ENCODE measurements around the gene SEPTIN12. TPM values are rescaled to one million over a fixed set of nuclear protein-coding genes. Genes with fewer than 3 reads are reported as not detected.

SEPTIN12 gene
- total and polyA plus RNA-seq, 4 donors, result not detected

GRCh38 chr16:4792951-4793513 is 4.9 kb upstream of the SEPTIN12 start:
- peak; percentile 34 for TF ChIP-seq HNF4G (IDR thresholded peaks at IDR 0.05)
- no peak for TF ChIP-seq YY1 (IDR thresholded peaks at IDR 0.05)
- TF ChIP-seq CTCF (IDR thresholded peaks at IDR 0.05; ENCODE audit: low read depth, low read length, missing input control), result no peak
- TF ChIP-seq HNF4A (conservative IDR thresholded peaks at IDR 0.05), result peak; percentile 53 to 82
- DNase-seq (ENCODE audit: low spot score), result no peak
- H3K27ac ChIP-seq (ENCODE audit: low read depth in 1 of 2, low read length in 2 of 2), result no peak overlapping the region

GRCh38 chr16:4790871-4791270 is 2.7 kb upstream of the SEPTIN12 start:
- Histone ChIP-seq H3K36me3 (ENCODE audit: control insufficient read depth in 4 of 4, insufficient read depth in 3 of 4, low read depth in 1 of 4, low read length in 3 of 4) (peaks cover 0 to 3% (median 1%) of the 10 kb centered on the region in 4 donors), H3K9me3 (ENCODE audit: control insufficient read depth in 4 of 4, low read length in 3 of 4) (no peaks in the 10 kb centered on the region), H3K27ac (ENCODE audit: low read depth in 1 of 2, low read length in 2 of 2) (no peak overlapping the region), H3K4me1 (ENCODE audit: control insufficient read depth in 4 of 4, insufficient read depth in 4 of 4, low read length in 3 of 4) (peaks cover 0 to 5% (median 4%) of the 10 kb centered on the region in 4 donors), H3K4me3 (ENCODE audit: low read depth in 1 of 3, low read length in 3 of 3) (no peak overlapping the region), H3K27me3 (ENCODE audit: control insufficient read depth in 4 of 4, insufficient read depth in 4 of 4, low read length in 3 of 4) (no peaks in the 10 kb centered on the region), H3K9ac (ENCODE audit: low read depth in 1 of 2, low read length in 2 of 2) (no peak overlapping the region)
- 85% methylated on average over 10 of the region's 10 CpGs for WGBS
- no peak for TF ChIP-seq RAD21 (IDR thresholded peaks at IDR 0.05)
- no peak for TF ChIP-seq CTCF (IDR thresholded peaks at IDR 0.05; ENCODE audit: low read depth, low read length, missing input control)
- no peak for TF ChIP-seq RXRA (IDR thresholded peaks at IDR 0.05)
- TF ChIP-seq JUND (IDR thresholded peaks at IDR 0.05), result no peak
- DNase-seq (ENCODE audit: low spot score), result no peak

More at GRCh38 chr16:4792951-4793513, 4.9 kb upstream of the SEPTIN12 start:
- 75% methylated on average over 13 of the region's 13 CpGs for WGBS
- Histone ChIP-seq H3K4me3 (ENCODE audit: low read depth in 1 of 3, low read length in 3 of 3) (no peak overlapping the region), H3K9ac (ENCODE audit: low read depth in 1 of 2, low read length in 2 of 2) (no peak overlapping the region), H3K4me1 (ENCODE audit: control insufficient read depth in 4 of 4, insufficient read depth in 4 of 4, low read length in 3 of 4) (peaks cover 0 to 5% (median 4%) of the 10 kb centered on the region in 4 donors), H3K27me3 (ENCODE audit: control insufficient read depth in 4 of 4, insufficient read depth in 4 of 4, low read length in 3 of 4) (no peaks in the 10 kb centered on the region), H3K36me3 (ENCODE audit: control insufficient read depth in 4 of 4, insufficient read depth in 3 of 4, low read depth in 1 of 4, low read length in 3 of 4) (peaks cover 0 to 11% (median 4%) of the 10 kb centered on the region in 4 donors), H3K9me3 (ENCODE audit: control insufficient read depth in 4 of 4, low read length in 3 of 4) (no peaks in the 10 kb centered on the region)

- WGBS, result 82% methylated on average over 10 of the region's 10 CpGs
- H3K27me3 ChIP-seq (ENCODE audit: control insufficient read depth in 4 of 4, insufficient read depth in 4 of 4, low read length in 3 of 4), result no peaks in the 10 kb centered on the region
- TF ChIP-seq ATF3 (IDR thresholded peaks at IDR 0.05) (no peak), NR2F2 (IDR thresholded peaks at IDR 0.05) (no peak), EGR1 (IDR thresholded peaks at IDR 0.05; ENCODE audit: low read depth in 2 of 2) (no peak), TAF1 (conservative IDR thresholded peaks at IDR 0.05) (no peak), HNF4G (IDR thresholded peaks at IDR 0.05) (no peak), JUND (IDR thresholded peaks at IDR 0.05) (no peak), RXRA (IDR thresholded peaks at IDR 0.05) (no peak), RAD21 (IDR thresholded peaks at IDR 0.05) (no peak)
- no peak for DNase-seq (ENCODE audit: low spot score)
- peaks cover 0 to 5% (median 4%) of the 10 kb centered on the region in 4 donors for H3K4me1 ChIP-seq (ENCODE audit: control insufficient read depth in 4 of 4, insufficient read depth in 4 of 4, low read length in 3 of 4)
- H3K4me3 ChIP-seq (ENCODE audit: low read depth in 1 of 3, low read length in 3 of 3), result no peak overlapping the region
- H3K27ac ChIP-seq (ENCODE audit: low read depth in 1 of 2, low read length in 2 of 2), result no peak overlapping the region
- H3K36me3 ChIP-seq (ENCODE audit: control insufficient read depth in 4 of 4, insufficient read depth in 3 of 4, low read depth in 1 of 4, low read length in 3 of 4), result no peaks in the 10 kb centered on the region
- H3K9ac ChIP-seq (ENCODE audit: low read depth in 1 of 2, low read length in 2 of 2), result no peak overlapping the region
- no peaks in the 10 kb centered on the region for H3K9me3 ChIP-seq (ENCODE audit: control insufficient read depth in 4 of 4, low read length in 3 of 4)
Observed at GRCh38 chr16:4790261-4790660, 2.1 kb upstream of the SEPTIN12 start.
